GM23338 (cell line): ENCODE results near the gene ZMAT5. TPM values are rescaled to one million over a fixed set of nuclear protein-coding genes. Genes with fewer than 3 reads are reported as not detected.

Experiments used
- CREB1 ChIP-seq: fragments of 250-450 bp; sonication (Bioruptor Pico); IDR thresholded peaks from 2 replicates; pipeline ENCODE4 v1.5.0; 2020; ENCODE audit warnings: low read depth, mild to moderate bottlenecking, moderate library complexity
- EZH2 ChIP-seq: fragments of 200-600 bp; sonication (generic); IDR thresholded peaks from one replicate; pipeline ENCODE4 v1.8.0; 2017; ENCODE audit warnings: antibody characterized with exemption, mild to moderate bottlenecking, low read depth; ENCODE audit not compliant: unreplicated experiment
- POLR2AphosphoS5 ChIP-seq: IDR thresholded peaks from 2 replicates; pipeline ENCODE4 v1.6.1; 2016; ENCODE audit warnings: antibody characterized with exemption, low read depth
- REST ChIP-seq: IDR thresholded peaks from one replicate; pipeline ENCODE4 v1.6.1; 2018; ENCODE audit warnings: antibody characterized with exemption; ENCODE audit not compliant: unreplicated experiment
- ZNF114 ChIP-seq: fragments of 250-450 bp; sonication (Bioruptor Pico); IDR thresholded peaks from 2 replicates; pipeline ENCODE4 v1.5.0; 2020; ENCODE audit warnings: mild to moderate bottlenecking, moderate library complexity
- ZNF331 ChIP-seq: fragments of 250-450 bp; sonication (Bioruptor Pico); IDR thresholded peaks from 2 replicates; pipeline ENCODE4 v1.5.0; 2020; ENCODE audit warnings: low read depth, mild to moderate bottlenecking, moderate library complexity
- ZNF462 ChIP-seq: fragments of 250-450 bp; sonication (Bioruptor Pico); IDR thresholded peaks from 2 replicates; pipeline ENCODE4 v1.5.0; 2020; ENCODE audit warnings: mild to moderate bottlenecking, moderate library complexity
- polyA plus RNA-seq: library from polyadenylated mRNA; unstranded; fragments of >200 nt; fragmentation: Nextera tagmentation; extraction: Ambion mirVana; gene quantifications from 2 replicates; pipeline ENCODE4 v1.2.1, GENCODE V29; 2016
- total RNA-seq: library from RNA; depleted of rRNA; stranded (reverse); fragments of >200 nt; shearing (Covaris generic); gene quantifications from 2 replicates; pipeline ENCODE4 v1.2.3, GENCODE V29; 2014

ZMAT5 gene
- total and polyA plus RNA-seq, 2 experiments from 2014 or later = 14.6 to 25.4 TPM

- TF ChIP-seq ZNF462 (CRISPR knock-in tag) (no peak), CREB1 (CRISPR knock-in tag) (no peak), ZNF114 (CRISPR knock-in tag) (no peak), POLR2AphosphoS5 (no peak), EZH2 (no peak), REST (no peak), ZNF331 (CRISPR knock-in tag) (no peak)
Observed at GRCh38 chr22:29702000-29702930, 64.5 kb downstream of the ZMAT5 start (continued).
